Loucy (cell line): Measurements from ENCODE around the gene RING1.

ENCODE experiments used
- H2AFZ ChIP-seq: fragments of 200-600 bp; sonication (generic); 2 replicates; pipeline ENCODE4 v1.6.0; 2016; ENCODE audit warnings: antibody characterized with exemption, mild to moderate bottlenecking, low read length, moderate library complexity
- H3F3A ChIP-seq: fragments of 200-600 bp; 2 replicates; pipeline ENCODE4 v1.6.0; 2016; ENCODE audit warnings: antibody characterized with exemption, low read depth, mild to moderate bottlenecking
- H3K27me3 ChIP-seq: fragments of 200-600 bp; sonication (generic); 2 replicates; pipeline ENCODE4 v1.6.1; 2014; ENCODE audit warnings: low read length, mild to moderate bottlenecking; ENCODE audit not compliant: insufficient read depth, poor library complexity, severe bottlenecking
- H3K36me3 ChIP-seq: fragments of 200-600 bp; sonication (generic); 2 replicates; pipeline ENCODE4 v1.6.1; 2016; ENCODE audit warnings: low read length; ENCODE audit not compliant: insufficient read depth
- H3K4me1 ChIP-seq: fragments of 200-600 bp; sonication (generic); 2 replicates; pipeline ENCODE4 v1.5.1; 2014; ENCODE audit warnings: low read length, mild to moderate bottlenecking; ENCODE audit not compliant: insufficient read depth, poor library complexity, severe bottlenecking
- H3K4me2 ChIP-seq: fragments of 200-600 bp; sonication (generic); 2 replicates; pipeline ENCODE4 v1.6.0; 2014; ENCODE audit warnings: antibody characterized with exemption, low read length, low read depth, mild to moderate bottlenecking; ENCODE audit not compliant: poor library complexity, severe bottlenecking
- H3K4me3 ChIP-seq: fragments of 200-600 bp; sonication (generic); 2 replicates; pipeline ENCODE4 v1.5.1; 2014; ENCODE audit warnings: low read length, mild to moderate bottlenecking, mixed read lengths; ENCODE audit not compliant: poor library complexity, severe bottlenecking
- H3K79me2 ChIP-seq: fragments of 200-600 bp; sonication (generic); 2 replicates; pipeline ENCODE4 v1.6.1; 2014; ENCODE audit warnings: low read length; ENCODE audit not compliant: insufficient read depth
- H3K9ac ChIP-seq: fragments of 200-600 bp; sonication (generic); 2 replicates; pipeline ENCODE4 v1.6.0; 2014; ENCODE audit warnings: mild to moderate bottlenecking, low read depth, low read length, moderate library complexity; ENCODE audit not compliant: poor library complexity, severe bottlenecking
- H3K9me2 ChIP-seq: fragments of 200-600 bp; sonication (generic); replicated peaks from 2 replicates; pipeline ENCODE4 v1.6.1; 2016; ENCODE audit warnings: low read depth, low read length, mixed read lengths
- H3K9me3 ChIP-seq: fragments of 200-600 bp; sonication (generic); 2 replicates; pipeline ENCODE4 v1.6.1; 2014; ENCODE audit warnings: mild to moderate bottlenecking, antibody characterized with exemption, low read length, low read depth; ENCODE audit not compliant: insufficient read depth
- H4K20me1 ChIP-seq: fragments of 200-600 bp; sonication (generic); 2 replicates; pipeline ENCODE4 v1.6.0; 2014; ENCODE audit warnings: antibody characterized with exemption, low read length, mild to moderate bottlenecking; ENCODE audit not compliant: insufficient read depth, poor library complexity, severe bottlenecking
- EZH2phosphoT487 ChIP-seq: fragments of 200-600 bp; IDR thresholded peaks from 2 replicates; pipeline ENCODE4 v1.6.1; 2018; ENCODE audit warnings: antibody characterized with exemption, mild to moderate bottlenecking, moderate library complexity, borderline replicate concordance
- TF ChIP-seq, protein P1 (sequence below): fragments of 200-600 bp; sonication (generic); conservative IDR thresholded peaks from 2 replicates; pipeline ENCODE4 v1.5.1; 2014; ENCODE audit warnings: mild to moderate bottlenecking, antibody characterized with exemption, low read length

The RING1 gene

DNA sequence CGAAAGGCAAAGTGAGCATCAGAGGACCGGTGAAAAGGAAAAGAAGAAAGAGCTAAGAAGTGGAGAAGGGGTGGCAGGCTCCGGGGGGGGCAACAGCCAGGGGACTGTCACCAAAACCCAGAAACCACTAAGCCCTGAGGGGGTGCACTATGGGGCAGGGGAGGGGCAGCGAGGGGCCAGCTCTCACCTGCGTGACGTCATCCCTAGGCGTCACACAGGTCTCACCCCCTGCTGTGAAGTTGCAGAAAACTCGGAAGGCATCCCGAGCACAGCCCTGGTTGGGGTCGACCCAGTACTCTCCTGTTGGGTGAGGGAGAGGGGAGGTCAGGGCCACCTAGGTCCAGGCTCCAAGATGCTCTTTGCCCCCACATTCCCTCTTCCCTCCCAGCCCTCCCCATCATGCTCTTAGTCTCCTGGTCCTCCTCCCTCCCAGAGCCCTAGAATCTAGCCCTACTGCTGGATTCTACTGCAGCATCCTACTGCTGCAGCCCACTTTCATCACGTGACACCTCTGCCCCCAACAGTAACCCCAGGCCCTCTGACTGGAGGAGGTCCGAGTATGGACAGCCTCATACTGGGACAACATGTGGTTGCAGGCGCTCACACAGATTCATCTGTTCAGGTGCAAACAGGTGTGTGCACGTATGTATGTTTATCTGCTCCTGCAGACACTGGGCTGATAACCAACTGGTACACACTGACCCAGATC is 43.5 kb upstream of the RING1 start:
- Histone ChIP-seq H3K9ac (no peak overlapping the region), H3K9me2 (no peaks in the 10 kb centered on the region), H3K79me2 (no peaks in the 10 kb centered on the region), H3K9me3 (no peaks in the 10 kb centered on the region), H3K36me3 (no peaks in the 10 kb centered on the region), H3K27me3 (no peaks in the 10 kb centered on the region), H3K4me1 (peaks cover 15% of the 10 kb centered on the region), H3K4me2 (no peak overlapping the region), H4K20me1 (no peaks in the 10 kb centered on the region), H3K4me3 (no peak overlapping the region), H2AFZ (no peak overlapping the region), H3F3A (no peaks in the 10 kb centered on the region)
- TF ChIP-seq EZH2phosphoT487: no peak
- TF ChIP-seq, protein P1, sequence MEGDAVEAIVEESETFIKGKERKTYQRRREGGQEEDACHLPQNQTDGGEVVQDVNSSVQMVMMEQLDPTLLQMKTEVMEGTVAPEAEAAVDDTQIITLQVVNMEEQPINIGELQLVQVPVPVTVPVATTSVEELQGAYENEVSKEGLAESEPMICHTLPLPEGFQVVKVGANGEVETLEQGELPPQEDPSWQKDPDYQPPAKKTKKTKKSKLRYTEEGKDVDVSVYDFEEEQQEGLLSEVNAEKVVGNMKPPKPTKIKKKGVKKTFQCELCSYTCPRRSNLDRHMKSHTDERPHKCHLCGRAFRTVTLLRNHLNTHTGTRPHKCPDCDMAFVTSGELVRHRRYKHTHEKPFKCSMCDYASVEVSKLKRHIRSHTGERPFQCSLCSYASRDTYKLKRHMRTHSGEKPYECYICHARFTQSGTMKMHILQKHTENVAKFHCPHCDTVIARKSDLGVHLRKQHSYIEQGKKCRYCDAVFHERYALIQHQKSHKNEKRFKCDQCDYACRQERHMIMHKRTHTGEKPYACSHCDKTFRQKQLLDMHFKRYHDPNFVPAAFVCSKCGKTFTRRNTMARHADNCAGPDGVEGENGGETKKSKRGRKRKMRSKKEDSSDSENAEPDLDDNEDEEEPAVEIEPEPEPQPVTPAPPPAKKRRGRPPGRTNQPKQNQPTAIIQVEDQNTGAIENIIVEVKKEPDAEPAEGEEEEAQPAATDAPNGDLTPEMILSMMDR: no peak

DNA sequence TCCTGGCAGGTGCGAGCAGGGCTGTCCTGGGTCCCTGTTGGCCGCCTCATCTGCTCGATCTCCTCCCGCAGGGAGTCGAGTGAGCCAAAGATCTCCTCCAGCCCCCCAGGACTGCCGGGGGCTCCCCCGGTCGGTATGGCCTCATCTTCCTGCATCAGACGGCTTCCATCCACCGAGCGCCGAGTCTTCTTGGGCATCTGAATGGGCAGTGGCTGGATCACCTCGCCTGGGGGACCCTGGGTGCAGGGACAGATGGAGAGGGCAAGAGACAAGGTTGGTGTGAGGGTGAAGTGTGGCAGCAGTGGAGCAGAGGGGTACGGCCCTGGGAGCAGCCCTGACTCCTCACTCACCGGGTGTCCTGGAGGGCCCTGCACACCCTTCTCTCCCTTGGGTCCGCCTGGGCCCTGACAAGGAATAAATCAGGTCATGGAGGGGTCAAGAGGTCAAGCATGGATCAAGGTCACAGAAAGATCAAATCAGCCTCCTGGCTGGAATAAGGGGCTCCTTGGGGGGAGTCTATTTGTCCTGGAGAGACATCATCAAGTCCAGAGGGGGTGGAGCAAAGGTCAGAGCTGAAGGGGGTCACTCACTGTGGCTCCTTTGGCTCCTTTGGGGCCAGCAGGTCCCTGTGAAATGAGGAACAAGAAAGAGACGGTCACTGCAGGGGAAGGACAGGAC is 42.6 kb upstream of the RING1 start:
- H3K36me3 ChIP-seq: no peaks in the 10 kb centered on the region
- no peaks in the 10 kb centered on the region for H3F3A ChIP-seq
- no peak overlapping the region for H3K9ac ChIP-seq
- TF ChIP-seq EZH2phosphoT487: no peak
- TF ChIP-seq, protein P1: no peak
- H3K27me3 ChIP-seq: no peaks in the 10 kb centered on the region
- H3K9me2 ChIP-seq: no peaks in the 10 kb centered on the region
- H3K79me2 ChIP-seq: no peaks in the 10 kb centered on the region
- H4K20me1 ChIP-seq: no peaks in the 10 kb centered on the region
- no peak overlapping the region for H3K4me2 ChIP-seq
- no peak overlapping the region for H3K4me3 ChIP-seq
- H3K4me1 ChIP-seq: peaks cover 12% of the 10 kb centered on the region
- H2AFZ ChIP-seq: no peak overlapping the region
- H3K9me3 ChIP-seq: no peaks in the 10 kb centered on the region

DNA sequence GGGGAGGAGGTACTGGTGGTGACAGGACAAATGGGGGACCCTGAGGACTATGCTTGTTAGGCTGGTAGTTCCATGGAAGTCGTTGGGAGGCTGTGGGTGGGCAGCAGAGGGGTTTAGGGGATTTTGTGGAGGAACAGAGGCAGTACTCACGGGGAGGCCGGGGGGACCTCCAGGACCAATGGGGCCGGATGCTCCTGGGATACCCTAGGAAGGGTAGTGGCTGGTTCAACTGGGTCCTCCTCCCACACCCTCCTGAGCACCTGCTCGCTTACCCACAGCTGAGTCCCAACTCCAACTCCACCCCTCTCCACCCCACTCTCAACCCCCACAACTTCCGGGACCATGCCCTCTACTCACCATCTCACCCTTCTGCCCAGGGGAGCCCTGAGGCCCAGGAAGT is 41.9 kb upstream of the RING1 start:
- TF ChIP-seq, protein P1: no peak
- no peak for TF ChIP-seq EZH2phosphoT487
- H3K4me3 ChIP-seq: no peak overlapping the region

More for the DNA sequence above, 41.9 kb upstream of the RING1 start:
- H3K36me3 ChIP-seq: no peaks in the 10 kb centered on the region
- H3K4me2 ChIP-seq: no peak overlapping the region
- no peaks in the 10 kb centered on the region for H3K9me3 ChIP-seq
- H2AFZ ChIP-seq: no peak overlapping the region
- H3F3A ChIP-seq: no peaks in the 10 kb centered on the region
- no peaks in the 10 kb centered on the region for H3K27me3 ChIP-seq
- H3K4me1 ChIP-seq: peaks cover 6% of the 10 kb centered on the region
- no peak overlapping the region for H3K9ac ChIP-seq
- H3K79me2 ChIP-seq: no peaks in the 10 kb centered on the region
- no peaks in the 10 kb centered on the region for H4K20me1 ChIP-seq
- no peaks in the 10 kb centered on the region for H3K9me2 ChIP-seq
